Suprapubic skin (tissue), 4 donors: ENCODE measurements around the gene DCDC2.
"Not testable (repeated sequence)": the region's sequence is repeated elsewhere in the genome, so short reads cannot be mapped to it uniquely, and the experiment has no call there.

ENCODE experiments used
- CTCF ChIP-seq, 2 donors: fragments of 200-600 bp in 1 of 2; fragments of 450-650 bp in 1 of 2; sonication (generic) in 1 of 2; IDR thresholded peaks; one replicate each; pipeline ENCODE4 v1.5.1; 2016 to 2019; ENCODE audit warnings: antibody characterized with exemption in 2 of 2, mild to moderate bottlenecking in 1 of 2, moderate library complexity in 1 of 2
- EP300 ChIP-seq: sonication (generic); formaldehyde crosslinking; IDR thresholded peaks from one replicate; pipeline ENCODE4 v1.6.1; 2017; ENCODE audit warnings: antibody characterized with exemption
- POLR2AphosphoS5 ChIP-seq, 3 donors: sonication (generic); formaldehyde crosslinking; IDR thresholded peaks; one replicate each; pipeline ENCODE4 v1.6.1; 2017; ENCODE audit warnings: antibody characterized with exemption in 3 of 3

GRCh38 chr6:24293852-24294251 is 64.0 kb downstream of the DCDC2 start:
- not testable (repeated sequence) for TF ChIP-seq CTCF (IDR thresholded peaks at IDR 0.05); EP300; POLR2AphosphoS5 (IDR thresholded peaks at IDR 0.05)
